Left hindlimb (tissue), 1 donor: ENCODE measurements around the gene RRP1B.
"Not testable (repeated sequence)": the region's sequence is repeated elsewhere in the genome, so short reads cannot be mapped to it uniquely, and the experiment has no call there.

Source experiments
- DNase-seq: peaks from one replicate; pipeline ENCODE4 v3.0.0-alpha.2; 2018

RRP1B gene

DNA sequence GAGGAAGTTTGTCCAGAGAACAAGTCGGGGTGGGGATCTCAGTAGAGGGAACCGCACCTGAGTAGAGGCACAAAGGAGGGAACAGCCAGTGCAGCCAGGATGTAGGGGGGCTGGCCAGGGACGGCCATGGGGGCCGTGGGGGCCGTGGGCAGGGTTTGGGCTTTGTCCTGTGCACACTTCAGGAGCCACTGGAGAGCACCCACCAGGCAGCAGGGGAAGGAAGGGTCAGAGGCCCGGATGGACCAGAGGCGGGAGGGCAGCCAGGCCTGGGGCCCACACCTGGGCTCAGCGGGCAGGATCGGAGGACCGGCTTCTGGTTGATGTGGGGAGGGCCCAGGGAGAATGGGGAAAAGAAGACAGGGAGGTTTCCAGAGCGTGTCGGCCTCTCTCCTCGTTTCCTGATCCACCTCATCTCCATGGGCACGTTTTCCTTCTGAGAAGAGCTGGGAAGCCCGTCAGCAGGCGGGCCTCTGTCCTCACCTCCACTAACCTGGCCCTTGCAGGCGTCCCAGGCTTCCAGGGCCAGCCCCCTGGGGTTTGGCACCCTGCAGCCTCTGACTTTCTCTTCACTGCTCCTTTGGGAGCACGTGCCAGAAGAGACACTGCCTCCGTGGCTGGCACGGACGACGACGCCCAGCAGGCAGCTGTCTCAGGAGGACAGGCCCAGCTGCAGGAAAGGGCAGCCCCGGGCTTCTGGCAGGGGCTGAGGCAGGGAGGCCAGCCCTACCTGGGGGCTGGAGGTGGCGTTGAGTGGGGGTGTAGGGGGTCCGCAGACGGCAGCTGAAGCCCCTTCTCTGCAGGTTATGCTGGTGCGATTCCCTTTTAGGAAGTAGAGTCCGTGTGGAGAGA, 42.8 kb downstream of the RRP1B start:
- DNase-seq, result no peak

DNA sequence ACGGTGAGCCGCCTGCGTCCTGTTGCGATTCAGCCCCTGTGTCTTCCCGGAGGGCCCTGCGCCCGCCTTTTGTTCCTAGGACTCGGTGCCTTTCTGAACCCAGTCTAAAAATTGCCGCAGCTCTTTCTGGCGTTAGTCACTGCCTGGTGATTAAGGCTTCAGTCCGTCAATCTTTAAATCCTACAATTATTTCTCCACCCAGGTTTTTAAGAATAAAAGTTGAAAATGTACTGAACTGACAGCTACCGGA, 43.4 kb downstream of the RRP1B start:
- DNase-seq, result no peak

DNA sequence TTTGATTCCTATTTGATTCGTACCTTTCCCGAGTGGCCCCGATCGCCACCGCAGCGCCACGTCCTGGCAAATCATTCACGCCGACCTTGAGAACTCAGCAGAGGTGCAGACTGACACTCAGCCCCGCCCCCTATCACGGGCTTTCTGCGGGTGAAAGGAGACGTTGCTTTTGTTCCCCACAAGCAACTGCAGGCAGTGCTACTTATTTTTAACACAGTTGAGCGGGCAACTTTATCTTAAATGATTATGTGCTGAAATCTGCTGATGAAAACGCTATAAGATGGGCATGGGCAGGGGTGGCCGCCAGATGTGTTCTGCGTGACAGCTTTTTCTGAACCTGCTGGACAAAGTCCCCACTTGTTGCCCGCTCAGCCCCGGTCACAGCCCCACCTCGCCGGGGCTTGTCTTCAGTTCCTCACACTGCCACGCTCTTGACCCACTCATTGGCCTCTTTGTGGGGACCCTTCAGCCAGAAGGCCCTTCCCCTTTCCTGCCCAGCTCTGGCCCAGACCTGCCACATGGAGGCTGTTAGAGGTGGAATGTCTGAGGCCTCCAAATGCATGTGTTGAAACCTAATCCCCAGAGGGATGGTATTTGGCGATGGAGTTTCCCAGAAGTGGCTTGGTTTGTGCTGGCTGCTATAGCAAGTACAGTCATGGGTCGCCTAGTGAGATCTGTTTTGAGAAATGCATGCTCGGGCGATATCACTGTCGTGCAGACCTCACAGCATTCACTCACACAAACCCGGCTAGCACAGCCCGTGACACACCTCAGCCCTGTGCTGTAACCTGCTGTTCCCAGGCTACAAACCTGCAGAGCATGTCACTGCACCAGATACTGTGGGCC, 43.9 kb downstream of the RRP1B start:
- no peak for DNase-seq

DNA sequence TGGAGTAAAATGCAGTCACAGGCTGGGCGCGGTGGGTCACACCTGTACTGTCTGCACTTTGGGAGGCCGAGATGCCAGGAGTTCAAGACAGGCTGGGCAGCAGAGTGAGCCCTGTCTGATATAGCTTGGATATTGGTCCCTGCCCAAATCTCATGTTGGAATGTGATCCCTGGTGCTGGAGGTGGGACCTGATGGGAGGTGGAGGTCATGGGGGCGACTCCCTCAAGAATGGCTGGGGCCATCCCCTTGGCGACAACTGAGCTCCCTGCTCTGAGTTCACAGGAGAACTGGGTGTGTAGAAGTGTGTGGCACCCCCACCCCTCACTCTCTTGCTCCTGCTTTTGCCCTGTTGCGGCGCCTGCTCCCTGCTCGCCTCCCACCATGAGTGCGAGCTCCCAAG, 48.1 kb downstream of the RRP1B start:
- no peak for DNase-seq

DNA sequence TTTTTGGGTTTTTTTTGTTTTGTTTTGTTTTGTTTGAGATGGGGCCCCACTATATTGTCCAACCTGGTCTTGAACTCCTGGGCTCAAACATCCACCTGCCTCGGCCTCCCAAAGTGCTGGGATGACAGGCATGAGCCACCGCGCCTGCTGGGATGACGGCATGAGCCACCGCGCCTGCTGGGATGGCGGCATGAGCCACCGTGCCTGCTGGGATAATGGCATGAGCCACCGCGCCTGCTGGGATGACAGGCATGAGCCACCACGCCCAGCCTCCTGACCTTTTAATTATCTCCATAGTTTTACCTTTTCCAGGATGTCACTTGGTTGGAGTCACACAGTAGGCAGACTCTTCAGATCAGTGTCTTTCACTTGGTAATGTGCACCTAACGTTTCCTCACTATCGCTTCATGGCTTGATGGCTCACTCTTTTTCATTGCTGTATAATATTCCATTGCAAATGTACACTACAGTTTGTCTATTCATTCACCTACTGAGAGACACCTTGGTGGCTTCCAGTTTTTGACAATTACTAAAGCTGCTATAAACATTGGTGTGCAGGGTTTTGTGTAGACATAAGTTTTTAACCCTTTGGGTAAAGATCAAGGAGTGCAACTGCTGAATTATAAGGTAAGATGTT, 49.5 kb downstream of the RRP1B start:
- DNase-seq, result no peak

DNA sequence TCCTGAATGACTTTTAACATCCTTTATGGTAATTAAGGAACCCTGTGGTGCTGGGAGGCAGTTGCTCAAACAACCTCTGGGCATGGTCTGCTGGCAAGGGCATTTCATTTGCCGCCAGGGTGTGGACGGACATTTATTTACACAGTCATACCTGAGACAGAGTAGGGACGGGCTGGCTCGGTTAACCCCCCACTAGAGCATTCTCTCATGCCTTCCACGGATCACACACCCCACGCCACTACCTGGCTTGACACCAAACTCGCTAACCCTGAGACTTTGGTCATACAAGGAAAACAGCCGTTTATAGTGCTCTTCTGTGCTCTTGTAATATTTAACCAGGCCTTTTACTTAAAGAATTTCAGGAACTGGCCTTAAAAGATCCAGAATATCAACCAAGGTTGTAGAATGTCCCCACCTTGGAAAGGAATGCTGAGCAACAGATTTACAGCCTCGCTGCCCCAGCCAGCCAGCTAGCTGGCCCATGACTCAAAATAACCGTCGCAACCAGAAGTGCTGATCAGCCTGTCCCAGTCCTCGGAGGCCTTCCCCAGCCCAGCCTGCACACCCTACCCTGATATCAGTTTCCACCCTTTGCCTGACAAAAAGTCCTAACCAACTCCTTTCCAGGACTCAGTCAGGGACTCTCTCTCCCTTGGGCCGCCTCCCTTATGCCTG, 53.0 kb downstream of the RRP1B start:
- DNase-seq, result no peak

DNA sequence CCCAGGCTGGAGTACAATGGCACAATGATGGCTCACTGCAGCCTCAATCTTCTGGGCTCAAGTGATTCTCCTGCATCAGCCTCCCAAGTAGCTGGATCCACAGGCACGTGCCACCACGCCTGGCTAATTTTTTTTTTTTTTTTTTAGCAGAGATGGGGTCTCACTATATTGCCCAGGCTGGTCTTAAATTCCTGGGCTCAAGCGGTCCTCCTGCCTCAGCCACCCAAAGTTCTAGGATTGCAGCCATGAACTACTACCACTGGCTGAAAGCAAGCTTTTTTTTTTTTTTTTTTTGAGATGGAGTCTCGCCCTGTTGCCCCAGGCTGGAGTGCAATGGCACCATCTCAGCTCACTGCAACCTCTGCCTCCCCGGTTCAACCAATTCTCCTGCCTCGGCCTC, 53.8 kb downstream of the RRP1B start:
- not testable (repeated sequence) for DNase-seq

DNA sequence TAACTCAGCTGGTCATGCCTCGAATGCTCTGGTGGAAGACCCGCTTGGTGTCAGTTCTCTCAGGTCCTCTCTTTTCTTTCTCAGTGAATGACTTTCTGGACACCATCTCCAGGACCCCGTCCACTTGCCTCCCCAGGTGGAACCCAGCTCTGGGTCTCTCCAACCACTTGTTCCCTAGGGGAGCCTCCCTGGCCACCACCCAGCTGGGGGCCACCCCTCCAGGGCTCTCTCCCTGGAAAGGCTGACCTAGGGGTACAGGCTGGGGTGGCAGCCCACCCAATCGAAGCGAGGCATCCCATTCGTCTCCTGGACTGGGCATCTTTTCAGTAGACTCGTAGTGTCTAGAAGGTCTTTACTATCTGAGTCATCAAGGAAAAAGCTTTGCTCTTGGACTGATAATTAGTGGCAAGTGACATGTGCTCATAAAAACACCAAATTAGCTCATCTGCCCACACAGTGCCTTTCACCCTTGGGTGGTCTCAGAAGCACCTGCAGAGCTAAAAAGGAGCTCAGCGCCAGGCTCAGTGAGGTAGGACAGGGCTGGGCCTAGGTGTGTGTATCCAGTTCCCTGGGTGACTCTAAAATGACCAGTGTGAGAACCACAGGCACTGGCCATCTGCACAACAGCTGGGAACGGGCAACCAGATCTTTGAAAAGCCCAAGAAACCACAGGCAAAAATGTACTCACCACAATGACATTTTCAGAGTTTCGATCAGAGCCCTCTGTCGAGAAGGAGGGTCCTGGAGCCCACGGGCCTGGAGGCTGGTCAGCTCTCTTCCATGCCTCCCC, 57.2 kb downstream of the RRP1B start:
- DNase-seq, result no peak

DNA sequence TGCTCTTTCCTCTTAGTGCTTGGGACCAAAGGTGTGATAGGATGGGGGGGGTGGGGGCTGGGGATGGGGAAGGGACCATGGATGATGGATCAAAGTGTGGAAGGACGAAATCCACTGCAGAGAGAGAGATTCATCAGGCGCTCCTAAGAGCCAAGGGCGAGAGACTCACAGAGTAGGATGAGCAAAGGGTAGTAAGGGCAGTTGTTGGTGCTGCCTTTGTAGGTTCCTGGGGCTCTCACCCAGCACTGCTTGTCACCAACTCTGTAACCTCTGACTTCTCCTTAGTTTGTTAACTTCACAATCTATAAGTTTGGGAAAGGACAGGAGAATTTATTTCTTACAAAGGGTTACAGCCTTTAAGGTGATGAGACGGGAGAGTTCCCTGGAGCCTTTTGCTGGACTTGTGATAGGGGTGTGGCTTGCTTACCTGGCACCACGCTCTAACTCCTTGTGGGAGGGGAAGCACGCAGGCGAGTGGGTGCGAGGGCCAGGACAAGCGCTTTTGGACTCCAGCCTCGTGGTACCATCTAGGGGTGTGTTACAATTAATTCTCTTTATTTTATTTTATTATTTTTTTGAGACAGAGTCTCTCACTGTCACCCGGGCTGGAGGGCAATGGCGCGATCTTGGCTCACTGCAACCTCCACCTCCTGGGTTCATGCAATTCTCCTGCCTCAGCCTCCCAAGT, 58.0 kb downstream of the RRP1B start:
- no peak for DNase-seq

DNA sequence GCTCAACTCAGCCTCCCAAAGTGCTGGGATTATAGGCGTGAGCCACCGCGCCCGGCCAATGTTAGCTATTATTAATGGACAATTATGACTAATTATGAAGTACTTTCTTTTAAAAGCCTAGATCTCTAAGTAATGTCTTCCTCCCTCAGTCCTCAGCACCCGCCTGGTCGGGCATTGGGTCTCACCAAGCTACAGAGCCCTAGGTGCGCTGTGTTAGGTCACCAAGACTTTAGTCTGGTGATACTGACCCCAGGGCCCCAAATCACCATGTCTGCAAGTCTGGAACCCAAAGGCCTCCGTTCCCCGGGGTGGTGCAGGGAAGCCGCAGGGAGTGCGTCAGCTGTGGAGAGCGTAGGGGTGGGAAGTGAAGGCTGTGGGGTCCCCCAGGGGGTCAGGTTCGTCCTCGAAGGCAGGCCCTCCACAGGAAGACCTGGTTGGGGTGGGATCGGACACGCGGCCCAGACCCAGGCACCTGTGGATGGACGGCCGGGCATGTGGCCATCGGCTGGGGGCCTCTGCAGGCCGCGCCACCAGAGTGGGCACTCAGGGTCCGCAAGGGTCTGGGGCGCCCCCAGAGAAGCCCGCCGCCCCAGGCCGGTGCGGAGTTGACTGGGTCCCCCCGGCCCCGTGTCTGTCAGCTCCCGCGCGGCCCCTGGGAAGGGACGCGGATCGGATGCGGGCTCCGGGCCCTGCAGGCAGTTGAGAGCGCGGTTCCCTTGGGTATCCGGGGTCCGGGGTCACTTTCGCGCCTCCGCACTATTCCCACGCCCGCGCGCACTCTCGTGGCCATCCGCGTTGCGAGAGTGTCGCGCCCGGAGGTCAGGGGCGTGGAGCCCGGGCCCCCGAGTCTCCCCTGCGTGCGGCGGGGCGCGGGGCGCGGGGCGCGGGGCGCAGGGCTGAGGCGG, 58.9 kb downstream of the RRP1B start:
- DNase-seq, result no peak

DNA sequence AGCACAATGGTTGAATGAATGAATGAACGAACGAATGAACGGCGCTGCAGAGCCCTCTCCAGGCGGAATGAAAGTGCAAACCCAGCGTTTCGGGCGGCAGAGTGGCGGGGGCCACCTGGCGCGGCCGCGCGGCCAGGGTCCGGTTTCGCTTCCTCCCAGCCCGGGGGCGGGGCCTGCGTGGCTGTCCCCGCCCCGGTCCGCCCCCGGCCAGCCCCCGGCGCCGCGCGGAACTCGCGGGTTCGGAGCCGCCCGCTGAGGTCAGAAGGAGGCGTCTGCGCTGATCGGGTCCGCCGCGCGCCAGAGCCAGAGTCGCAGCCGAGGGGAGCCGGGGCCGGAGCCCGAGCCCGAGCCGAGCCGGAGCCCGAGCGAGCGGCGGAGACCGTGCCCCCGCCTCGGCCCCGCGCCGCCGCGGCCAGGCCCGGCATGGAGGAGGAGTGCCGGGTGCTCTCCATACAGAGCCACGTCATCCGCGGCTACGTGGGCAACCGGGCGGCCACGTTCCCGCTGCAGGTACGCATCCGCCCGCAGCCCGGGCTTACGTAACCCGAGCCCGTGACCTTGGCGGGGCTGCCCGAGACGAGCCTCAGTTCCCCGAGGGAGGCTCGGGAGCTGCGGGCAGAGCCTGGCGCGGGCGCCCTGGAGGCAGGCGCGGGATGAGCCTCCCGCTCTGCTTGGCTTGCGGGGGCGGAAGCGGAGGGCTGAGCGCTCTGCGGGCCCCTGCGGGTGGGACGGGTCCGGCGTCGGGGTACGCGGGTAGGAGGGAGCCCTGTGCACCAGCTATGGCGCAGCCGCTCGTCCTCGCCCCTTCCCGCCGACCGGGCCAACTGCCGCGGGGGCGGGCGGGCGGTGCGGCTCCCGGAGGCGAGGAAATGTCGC, 59.8 kb downstream of the RRP1B start, which contains the start of gene PDXK:
Gene PDXK (plus strand): TSS at position 258 of the 876 bp plus-strand sequence. CDS start 166 bp downstream, at position 424.
- peak; percentile 91 for DNase-seq

DNA sequence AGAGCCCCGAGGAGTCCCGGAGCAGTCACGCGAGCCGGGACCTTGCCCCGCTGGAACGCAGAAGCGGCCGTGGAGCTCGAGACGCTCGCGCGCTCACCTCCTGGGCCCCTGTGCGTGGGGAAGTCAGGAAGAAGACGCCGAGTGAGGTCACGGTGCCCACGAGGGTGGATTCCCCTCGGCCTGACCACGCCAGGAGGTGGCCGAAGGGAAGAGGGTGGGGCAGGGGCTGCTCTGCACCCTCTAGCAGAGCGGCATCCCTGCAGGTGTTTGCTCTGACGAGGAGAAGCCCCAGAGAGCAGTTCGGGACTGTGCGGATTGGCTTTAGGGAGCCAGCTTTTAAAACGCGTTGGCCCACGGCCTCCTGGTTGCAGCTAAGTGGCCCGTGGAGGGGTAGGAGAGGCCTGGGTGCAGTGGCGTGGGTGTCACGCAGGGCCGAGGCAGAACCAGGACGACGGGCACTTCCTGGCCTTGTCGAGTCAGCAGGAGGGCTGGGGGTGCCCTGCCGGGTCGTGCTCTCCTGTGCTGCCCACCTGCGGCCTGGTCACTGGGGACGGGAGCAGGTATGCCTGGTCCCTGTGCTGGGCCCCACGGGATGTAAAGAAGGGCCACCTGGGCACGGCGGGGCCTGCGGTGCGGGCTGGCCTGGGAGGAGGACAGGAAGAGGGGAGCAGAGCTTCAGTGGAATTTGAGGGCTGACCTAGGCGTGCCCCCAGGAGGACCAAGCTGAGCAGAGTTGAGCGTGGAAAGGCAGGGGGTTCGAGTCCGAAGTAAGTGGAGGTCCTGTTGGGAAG, 60.6 kb downstream of the RRP1B start:
- DNase-seq, result no peak

DNA sequence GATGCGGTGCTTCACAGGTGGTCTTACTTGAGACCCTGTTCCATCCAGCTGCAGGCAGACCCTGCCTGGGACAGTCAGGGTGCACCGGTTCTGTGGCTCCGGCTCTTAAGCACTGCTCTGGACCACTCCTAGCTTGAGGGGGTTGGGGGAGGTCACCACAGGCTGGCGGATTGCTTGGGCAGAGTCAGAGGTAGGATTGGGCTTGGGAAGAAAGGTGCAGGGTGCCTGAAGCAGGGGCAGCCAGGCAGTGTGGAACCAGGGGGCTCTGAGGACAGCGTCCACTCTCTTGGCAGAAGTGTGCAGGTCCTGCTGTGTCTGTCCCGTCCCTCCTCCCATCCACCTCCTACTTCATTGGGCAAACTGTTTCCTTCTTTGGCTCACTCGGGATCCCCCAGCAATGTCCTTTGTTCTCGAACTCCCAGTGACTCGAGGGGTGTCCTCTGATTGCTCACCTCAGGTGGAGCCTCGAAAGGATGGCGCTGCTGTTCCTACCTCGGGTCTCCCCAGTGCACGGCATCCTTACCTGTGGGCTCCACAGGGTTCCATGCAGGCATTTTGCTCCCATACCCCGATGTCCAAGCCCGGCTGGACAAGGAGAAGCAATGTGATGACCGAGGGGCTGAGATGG, 61.3 kb downstream of the RRP1B start:
- no peak for DNase-seq

DNA sequence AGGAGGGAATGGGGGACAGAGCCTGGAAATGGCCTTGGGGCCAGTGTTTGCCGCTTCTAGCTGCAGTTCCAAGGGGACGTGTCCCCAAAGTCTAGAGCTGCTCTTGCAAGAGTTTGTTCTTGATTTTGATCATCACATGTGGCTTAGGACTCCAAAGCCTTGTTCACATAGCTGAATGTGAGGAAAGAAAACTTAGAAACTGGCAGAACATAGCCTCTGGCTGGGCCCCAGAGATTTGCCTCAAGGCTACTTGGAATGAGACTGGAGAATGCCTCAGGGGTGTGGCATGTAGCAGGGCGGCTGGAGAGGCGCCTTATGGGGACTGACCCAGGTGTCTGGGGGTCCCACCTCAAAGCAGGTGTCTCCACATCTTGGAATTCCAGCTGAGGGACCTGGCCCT, 61.8 kb downstream of the RRP1B start:
- DNase-seq, result no peak

DNA sequence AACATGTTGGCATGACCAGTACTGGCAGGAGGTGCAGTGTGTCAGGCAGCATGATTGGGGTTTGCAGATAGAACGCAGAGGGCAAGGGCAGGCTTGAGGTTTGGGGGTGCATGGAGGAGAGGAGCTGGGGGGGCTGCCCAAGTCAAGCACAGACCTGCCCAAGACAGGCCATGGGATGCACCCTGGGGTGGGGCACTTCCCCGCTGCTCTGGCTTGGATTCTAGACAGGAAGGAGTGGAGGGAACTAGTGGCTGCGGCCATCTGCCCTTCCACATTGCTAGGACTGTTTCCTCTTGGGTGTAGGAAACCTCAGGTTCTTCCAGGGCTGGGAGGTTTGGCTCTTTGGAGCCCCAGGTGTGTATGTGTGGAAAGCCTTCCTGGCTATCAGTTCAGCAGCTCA, 62.6 kb downstream of the RRP1B start:
- DNase-seq, result no peak

DNA sequence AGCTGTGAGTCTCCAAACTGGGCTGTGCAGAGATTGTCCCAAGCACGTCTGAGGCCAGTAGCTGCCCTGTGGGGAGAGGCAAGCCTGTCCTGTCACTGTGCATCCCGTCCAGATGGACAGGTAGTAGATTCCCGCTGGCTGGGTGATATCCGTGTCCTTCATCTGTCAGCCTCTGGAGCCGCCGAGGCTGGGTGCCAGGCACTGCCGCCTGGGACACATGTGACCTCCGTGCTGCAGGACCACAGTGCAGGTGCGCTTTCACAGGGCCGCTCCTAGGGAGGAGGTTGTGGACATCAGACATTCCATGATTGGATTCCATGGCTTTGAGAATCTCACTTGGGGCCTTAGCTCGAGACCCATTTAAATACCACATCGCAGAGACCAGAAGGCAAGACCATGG, 64.3 kb downstream of the RRP1B start:
- no peak for DNase-seq

DNA sequence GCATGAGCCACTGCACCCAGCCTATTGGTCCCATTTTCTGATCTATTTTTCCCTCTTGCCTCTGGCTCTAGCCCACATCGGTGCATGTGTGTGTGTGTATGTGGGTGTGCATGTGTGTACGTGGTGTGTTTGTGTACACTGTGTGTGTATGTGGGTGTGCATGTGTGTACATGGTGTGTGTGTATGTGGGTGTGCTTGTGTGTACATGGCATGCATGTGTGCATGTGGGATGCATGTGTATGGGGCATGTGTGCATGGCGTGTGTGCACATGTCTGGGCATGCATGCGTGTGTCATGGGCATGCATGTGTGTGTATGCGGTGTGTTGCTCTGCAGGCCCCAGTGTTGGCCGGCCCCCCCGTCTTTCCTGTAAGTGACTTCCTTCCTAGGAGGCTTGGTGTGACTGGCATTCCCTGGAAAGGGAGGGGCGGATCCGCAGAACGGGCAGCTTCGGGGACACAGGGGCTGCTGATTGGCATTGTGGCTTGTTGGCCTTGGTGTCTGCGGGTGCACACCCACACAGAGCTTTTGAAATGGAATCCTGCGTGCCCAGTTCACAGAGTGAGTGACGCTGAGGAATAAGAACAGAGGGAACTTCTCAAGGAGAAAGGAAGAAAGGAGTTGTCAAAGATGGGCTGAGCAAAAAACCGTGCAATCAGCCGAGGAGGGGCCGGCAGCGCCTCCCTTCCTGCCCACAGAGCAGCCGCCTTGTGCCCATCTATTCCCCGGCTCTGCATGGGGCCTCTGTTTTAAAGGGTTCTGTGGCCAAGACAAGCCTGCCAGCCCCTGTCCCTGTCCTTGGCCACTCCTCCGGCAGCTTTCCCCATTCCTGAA, 67.5 kb downstream of the RRP1B start:
- DNase-seq, result no peak
